CD4-positive, alpha-beta T cell treated with Interferon gamma for 1 hour (primary cell): Measurements from ENCODE around the gene ASPHD1.
"Not testable (repeated sequence)": the region's sequence is repeated elsewhere in the genome, so short reads cannot be mapped to it uniquely, and the experiment has no call there.

Experiments used
- DNase-seq: peaks from one replicate; pipeline ENCODE4 v3.0.0-alpha.2; 2020

The ASPHD1 gene, protein sequence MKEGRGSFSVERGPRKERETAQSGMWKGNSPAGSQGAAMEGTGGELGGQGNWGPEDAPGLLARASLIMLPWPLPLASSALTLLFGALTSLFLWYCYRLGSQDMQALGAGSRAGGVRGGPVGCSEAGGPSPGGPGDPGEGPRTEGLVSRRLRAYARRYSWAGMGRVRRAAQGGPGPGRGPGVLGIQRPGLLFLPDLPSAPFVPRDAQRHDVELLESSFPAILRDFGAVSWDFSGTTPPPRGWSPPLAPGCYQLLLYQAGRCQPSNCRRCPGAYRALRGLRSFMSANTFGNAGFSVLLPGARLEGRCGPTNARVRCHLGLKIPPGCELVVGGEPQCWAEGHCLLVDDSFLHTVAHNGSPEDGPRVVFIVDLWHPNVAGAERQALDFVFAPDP

DNA sequence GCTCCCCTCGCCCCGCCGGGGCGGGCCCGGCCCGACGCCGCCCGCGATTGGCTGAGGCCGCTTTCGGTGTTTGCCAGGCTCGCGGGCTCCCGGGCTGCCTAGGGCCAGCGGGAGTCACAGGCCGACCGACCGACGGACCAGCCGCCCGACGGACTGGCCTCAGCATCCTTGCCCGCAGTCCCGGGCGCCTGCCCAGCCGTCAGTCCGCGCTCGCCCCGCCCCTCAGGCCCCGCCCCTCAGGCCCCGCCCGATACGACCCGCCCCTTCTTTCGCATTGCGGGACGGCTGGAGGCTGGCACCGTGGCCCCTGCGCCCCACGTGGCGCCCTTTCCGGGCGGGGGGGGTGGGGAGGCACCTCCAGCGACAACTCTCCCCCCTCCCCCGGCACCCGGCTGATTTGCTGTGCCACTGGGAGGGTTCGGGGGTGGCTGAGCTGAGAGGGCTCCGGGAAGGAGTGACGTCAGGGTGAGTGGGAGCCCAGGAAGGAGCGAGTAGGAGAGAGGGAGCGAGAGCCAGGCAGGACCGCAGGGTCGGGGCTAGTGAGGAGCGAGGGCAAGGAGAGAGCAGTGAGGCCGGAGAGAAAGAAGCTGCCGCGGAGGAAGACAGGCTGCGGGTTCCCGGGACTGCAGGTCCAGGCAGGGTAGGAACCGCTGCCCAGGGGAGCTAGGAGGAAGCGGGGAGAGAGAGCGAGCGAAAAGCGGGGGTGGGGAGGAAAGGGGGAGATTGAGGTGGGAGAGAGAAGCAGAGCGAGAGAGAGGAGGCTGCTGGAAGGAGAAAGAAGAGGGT lies at the start of gene ASPHD1:
TSS of gene ASPHD1 (plus strand) at position 387 of the 786 bp plus-strand sequence. CDS start 484 bp downstream, outside the sequence.
- DNase-seq, result peak; percentile 49

DNA sequence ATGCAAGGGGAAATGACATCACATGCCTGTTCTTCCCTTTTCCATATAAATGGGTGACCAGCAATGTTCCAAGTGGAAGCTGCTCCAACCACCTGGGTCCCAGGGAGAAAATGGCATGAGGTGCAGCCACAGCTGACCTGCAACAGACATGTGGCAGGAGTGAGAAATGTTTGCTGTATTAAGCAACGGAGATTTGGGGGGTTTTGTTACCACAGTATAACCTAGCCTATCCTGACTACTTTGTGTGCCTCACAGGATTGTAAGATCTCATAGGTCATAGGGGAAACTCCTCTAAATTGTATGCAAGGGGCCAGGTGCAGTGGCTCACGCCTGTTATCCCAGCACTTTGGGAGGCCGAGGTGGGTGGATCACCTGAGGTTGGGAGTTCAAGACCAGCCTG lies 49.3 kb upstream of the ASPHD1 start:
- DNase-seq, result no peak

DNA sequence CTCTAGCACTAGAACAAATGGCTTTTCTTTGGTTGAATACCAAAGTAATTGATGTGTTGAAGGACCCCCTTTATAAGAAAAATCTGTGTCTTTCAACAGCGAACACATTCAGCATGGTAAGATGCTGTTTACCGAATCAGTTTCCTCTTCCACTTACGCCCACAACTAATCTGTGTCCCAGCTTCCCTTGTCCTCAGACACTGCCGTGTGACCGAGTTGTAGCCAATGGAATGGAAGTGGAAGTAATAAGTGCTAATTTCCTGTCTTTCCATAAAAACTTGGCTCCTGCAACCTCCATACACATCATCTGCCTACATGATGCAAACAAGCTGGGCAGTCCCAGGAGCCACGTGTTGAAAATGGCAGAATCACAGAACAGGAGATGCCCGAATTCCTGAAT lies 47.6 kb upstream of the ASPHD1 start:
- no peak for DNase-seq

DNA sequence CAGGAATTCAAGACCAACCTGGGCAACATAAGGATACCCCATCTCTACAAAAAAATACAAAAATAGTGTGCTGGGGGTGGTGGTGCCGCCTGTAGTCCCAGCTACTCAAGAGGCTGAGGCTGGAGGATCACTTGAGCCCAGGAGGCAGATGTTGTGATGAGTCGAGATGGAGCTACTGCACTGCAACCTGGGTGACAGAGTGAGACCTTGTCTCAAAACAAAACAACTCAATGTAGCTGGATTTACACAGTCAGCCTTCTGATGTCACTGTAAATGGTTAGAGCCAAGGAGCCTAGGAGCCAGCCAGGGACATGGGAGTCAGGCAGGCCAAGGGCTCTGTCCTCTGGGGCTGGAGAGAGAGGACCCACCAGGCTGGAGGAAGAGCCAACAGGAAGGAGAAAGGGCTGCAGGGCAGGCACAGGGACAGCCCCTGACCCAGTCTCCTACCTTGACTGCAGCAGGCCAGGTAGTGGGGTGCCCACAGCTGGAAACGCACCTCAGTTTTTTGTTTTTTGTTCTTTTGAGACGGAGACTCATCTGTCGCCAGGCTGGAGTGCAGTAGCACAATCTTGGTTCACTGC lies 45.7 kb upstream of the ASPHD1 start:
- no peak for DNase-seq

DNA sequence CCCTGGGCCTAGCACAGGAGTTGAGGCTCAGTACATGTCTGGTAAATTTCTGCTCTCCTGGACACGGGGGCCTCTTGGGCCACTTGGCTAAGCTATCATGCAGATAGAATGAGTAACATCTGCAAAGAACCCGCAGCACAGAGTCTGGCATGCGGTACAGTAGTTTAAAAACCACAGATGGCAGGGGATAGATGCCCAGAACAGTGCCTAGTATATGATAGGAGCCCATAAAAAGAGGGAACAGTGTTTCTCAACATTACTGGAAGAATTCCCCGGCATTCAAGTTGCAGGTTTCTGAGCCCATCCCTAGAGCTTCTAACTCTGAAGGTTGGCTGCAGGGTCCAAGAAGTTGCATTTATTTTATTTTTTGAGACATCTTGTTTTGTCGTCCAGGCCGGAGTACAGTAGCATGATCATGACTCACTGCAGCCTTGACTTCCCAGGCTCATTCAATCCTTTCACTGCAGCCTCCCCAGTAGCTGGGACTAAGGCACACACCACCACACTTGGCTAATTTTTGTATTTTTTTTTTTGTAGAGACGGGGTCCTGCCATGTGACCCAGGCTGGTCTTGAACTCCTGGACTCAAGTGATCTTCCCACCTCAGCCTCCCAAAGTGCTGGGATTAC lies 43.0 kb upstream of the ASPHD1 start:
- no peak for DNase-seq

DNA sequence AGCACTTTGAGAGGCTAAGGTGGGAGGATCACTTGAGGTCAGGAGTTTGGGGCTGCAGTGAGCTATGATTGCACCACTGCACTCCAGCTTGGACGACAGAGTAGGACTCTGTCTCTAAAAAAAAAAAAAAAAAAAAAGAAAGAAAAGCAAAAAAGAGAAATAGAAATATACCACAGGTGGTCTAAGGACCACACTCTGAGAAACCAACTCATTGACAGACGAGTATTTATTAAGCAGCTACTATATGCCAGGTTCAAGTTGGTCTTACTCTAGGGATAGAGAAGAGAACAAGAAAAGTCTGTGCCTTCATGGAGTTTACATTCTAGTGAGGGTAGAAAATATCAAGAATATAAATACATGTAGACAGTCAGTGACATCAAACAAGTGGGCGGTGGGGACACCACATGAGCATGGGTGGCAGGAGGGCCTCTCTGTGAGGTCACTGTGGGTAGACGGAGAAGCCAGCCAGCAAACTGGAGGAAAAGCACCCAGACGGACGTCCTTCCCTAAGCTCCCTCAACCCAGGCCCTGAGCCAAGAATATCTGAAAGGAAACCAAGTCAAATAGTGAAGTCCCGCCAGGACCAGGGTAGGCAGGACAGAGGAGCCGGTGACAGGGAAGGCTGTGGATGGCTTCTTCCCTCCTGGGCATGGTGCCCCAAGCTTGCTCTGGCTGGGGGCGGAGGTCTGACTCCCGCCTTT lies 42.0 kb upstream of the ASPHD1 start:
- DNase-seq, result no peak

DNA sequence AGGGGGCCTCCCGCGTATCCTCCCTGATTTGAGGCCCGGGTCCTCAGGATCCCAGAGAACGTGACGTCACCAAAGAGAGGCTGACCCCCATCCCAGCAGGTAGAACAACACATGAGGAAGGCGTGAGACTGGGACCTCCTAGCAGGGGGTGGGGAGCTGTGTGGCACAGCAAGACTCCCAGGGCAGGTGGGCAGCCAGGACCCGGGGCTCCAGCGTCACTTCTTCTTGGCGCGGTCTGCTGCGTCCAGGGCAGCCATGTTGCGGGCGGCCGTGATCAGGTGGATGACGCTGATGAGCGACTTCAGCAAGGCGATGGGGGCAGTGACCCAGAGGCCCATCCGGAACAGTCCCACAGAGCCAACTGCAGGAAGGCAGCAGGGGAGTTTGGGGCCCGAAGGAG lies 41.3 kb upstream of the ASPHD1 start:
- DNase-seq, result no peak

DNA sequence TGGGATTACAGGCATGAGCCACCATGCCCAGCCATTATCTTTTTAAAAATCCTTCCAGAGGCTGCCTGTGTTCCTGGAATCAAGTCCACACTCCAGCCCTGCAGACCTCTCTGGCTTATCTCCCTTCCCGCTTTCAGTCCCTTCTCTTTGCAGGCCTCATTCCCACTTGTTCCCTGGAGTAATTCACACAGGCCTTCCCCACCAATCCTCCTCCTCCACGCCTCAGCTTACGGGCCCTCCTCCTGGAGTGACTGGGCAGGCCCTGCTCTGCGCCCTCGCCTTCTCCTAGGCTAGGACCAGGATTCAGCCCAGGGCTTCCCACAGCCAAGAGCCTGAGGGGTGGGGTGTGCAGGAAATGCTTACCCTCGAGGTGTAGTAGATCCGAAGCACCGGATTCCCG lies 40.1 kb upstream of the ASPHD1 start:
- DNase-seq, result no peak

DNA sequence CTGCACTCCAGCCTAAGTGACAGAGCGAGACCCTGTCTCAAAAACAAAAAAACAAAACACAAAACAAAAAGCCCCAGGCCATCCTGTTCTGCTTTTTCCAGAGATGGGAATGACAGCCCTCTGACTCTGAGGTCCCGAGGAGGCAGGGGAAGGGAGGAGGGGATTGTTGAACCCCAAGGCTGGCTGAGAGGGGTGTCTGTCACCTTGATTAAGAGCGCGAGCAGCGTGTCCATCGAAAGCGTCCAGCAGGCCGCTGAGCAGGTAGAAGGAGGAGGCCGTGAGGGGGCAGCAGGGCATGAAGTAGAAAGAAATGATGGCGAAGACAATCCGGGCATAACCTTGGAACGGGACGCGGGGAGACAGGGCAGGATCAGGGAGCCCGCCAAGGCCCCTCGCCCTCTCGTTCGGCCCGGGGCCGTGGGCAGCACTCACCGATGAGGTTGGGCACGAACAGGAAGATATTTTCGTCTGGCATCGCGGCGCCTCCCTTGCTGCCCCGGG lies 37.9 kb upstream of the ASPHD1 start:
- DNase-seq, result no peak

DNA sequence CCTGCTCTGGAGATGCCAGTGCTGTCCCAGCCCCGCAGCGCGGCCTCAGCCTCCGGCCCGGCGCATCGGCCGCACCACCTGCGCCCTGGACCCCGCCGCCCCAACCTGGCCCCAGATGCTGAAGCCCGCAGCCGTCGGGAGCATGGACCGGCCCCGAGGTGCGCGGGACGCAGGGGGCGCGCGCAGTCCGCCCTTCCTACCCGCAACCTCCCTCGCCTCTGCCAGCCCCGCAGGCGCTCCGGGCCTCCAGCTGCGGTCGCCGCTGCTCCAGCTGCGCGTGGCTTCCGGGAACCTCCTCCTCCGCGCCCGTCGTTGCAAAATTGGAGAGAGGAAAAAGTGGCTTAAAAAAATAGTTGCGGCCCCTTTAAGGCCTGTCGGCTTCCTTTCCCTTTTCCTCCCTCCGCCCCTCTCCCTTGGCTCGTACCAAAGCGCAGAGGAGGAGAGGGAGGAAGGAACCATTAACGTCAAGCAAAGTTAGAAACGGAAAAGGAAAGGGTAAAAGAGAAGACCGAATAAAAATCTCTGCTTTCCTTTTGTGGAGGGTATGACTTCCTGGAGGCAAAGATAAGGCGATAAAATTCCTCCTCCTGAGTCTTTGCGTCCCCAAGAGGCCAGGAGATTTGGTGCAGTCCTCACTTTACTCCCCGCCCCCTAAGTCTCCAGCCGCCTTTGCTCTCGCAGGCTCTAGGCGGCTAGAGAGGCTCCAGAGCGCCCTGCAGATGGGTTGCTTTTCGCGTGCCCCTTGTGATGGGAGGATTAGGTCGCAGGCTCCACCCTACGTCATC lies 37.2 kb upstream of the ASPHD1 start, which contains the start of gene CDIPT:
TSS of gene CDIPT (minus strand) at position 343 of the 785 bp plus-strand sequence. CDS start 369 bp downstream, outside the sequence.
- DNase-seq, result peak; percentile 94

DNA sequence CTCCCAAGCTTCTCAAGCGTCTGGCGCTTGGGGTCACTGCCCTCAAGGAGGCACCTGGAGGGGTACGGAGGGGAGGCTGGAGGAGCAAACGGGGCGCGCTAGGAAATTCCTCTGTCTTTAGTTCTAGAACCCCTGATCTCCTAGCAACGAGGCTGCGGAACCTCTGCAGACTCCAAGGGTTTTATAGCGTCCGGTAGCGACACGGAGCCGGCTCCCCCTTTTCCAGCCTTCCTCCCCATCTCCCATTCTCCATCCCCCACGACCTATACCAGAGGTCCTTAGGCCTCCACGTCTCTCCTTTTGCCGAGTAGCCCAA lies 36.7 kb upstream of the ASPHD1 start:
- DNase-seq, result no peak

DNA sequence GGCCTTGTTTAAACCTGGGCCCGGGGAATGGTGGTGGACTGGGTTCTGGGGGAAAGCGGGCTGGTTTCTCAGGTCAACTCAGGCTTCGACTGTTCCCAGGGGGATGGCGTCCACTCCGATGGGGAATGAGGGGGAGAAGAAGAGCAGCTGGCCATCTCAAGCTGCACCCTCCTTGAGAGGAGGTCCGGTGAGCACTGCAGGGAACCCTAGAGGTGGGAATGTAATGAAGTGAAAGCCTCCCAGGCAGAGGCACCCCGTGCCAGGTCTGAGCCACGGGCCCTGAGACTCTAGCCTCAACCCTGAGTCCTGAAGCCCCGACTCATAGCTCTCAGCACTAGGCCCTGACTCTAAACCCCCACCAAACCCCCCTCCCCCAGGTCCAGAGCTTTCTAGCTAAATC lies 36.1 kb upstream of the ASPHD1 start:
- no peak for DNase-seq

DNA sequence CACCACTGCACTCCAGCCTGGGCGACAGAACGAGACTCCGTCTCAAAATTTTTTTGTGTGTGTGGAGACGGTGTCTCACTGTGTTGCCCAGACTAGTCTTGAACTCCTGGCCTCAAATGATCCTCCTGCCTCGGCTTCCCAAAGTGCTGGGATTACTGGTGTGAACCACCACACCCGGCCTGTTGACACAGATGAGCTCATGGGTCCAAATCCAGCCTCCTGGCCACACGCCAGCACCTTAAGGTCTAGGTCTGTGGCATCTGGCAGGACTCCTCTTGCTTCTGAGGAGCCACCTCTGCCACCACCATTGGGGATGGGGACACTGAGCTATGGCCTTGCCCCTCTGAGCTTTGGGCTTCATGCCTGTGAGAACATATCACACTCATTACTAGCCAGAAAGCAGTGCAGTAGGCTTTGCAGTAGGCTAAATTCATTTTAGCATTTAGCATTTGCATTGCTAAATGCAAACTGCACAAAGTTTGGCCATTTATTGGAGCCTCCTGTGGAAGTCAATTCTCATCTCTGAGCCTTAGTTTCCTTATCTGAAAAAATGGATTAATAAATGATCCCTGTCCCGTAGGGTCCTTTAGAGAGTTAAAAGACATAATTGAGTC lies 31.8 kb upstream of the ASPHD1 start:
- DNase-seq, result no peak

DNA sequence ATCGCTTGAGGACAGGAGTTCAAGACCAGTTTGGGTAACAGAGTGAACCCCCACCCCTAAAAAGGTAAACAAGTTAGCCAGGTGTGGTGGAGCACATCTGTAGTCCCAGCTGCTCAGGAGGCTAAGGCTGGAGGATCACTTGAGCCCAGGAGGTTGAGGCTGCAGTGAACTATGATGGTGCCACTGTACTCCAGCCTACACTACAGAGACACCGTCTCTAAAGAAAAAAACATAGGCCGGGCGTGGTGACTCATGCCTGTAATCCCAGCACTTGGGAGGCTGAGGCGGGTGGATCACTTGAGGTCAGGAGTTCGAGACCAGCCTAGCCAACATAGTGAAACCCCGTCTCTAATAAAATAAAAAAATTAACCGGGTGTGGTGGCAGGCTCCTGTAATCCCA lies 31.2 kb upstream of the ASPHD1 start:
- DNase-seq, result not testable (repeated sequence)

DNA sequence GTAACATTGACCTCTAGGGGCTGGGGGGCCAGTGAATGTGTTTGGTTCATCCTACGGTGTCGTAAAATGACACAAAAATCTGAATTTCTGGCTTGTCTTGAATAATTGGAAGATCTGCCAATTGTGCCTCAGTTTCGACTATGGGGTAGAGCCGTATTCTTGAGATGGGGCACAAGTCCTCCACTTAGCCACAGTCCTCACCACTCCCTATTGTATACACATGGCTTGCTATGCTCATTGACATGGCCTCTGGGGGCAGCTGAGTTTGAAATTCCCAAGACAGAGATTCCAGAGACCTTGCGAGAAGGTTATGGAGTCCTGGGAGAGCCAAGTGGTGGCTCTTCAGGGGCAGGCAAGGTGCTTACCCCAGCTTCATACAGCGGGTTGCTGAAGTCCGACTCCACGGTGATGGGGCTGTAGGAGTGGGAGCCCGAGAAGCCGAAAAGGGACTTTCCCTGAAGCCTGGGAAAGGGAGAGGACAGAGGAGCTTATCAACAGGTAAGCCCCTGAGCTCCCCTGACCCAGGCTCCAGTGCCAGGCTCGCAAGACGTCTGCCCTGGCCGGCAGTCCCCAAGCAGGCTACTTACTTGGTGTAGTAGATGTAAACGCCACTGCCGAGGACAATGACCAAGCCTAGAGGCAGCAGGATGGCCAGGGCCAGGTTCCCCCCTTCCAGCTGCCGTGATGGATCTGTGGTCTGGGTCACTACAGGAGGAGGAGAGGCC lies 28.3 kb upstream of the ASPHD1 start:
- no peak for DNase-seq

DNA sequence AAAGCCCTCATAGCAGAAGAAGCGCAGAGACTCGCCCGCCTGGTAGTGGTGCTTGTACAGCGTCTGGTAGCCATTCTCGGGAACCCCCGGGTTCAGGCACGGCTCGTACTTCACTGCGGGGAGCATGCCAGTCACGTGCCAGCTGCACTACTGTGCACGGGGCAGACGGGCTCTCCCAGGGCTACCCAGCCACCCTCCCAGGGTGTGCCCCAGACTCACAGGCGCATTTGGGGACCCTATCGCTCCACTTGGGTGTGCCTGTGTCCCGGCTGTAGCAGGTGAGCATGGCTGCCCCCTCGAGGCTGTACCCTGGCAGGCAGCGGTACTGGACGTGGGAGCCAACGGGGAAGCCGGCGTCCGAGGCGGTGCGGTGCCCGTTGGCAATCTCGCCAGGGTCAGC lies 27.0 kb upstream of the ASPHD1 start:
- no peak for DNase-seq

DNA sequence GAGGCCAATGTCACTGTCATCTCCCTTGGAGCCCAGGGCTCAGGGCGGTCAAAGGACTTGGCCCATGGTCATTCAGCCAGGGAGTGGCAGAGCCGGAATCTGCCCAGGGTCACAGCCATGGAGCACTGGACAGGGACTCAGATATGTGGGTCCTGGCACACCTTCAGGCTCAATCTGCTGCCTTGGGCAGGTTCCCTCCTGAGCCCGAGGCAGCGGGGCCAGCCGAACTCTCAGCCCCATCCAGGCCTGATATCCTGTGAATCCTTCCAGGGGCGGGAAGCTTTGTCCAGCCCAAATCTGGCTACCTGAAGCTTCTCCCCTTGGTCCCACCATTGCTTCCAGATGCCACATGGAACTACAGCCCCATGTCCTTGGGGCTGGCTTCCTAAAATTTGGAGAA lies 25.1 kb upstream of the ASPHD1 start:
- no peak for DNase-seq

DNA sequence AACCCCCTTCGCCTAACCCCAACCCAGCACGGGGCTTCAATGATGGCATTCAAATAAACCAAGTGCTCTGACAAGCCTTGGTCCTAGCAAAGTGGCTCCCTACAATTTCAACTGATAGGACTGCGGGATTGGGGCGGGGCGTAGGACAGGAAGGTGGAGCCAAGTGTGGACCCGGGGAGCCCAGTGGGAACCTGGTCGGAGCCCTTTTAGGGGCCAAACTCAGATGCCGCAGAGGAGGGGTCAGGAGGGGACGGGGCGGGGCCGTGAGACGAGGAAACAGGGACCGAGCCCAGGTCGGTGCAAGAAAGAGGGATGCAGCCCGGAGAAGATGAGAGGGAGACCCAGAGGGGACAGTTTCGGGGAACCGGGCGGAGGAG lies 24.1 kb upstream of the ASPHD1 start:
- no peak for DNase-seq

DNA sequence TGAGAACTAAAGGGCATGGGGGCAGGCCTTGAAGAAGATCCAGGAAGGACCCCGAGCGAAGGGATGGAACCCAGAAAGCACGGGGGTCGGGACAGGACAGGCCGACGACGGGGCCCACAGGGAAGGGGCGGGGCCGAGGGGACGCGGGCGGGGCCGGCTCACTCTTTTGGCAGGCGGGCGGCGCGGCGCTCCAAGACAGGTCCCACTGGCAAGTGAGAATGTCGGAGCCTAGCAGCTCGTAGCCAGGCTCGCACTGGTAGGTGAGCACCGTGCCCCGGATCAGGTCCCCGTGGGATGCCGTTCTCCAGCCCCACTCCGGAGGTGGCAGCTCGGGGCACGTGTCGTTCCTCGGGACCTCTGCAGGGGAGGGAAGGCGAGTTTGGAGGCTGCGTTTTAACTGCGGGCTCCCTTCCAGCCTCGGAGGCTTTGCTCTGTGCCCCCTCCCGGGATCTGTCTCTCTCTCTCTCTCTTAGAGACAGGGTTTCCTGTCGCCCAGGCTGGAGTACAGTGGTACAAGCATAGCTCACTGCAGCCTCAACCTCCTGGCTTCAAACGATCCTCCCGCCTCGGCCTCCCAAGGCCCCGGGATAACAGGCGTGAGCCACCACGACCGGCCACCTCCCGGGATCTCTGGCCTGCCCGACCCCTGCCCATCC lies 23.6 kb upstream of the ASPHD1 start:
- no peak for DNase-seq
